ENCODE measurements around the gene PSMD14.
"Not testable (repeated sequence)": the region's sequence is repeated elsewhere in the genome, so short reads cannot be mapped to it uniquely, and the experiment has no call there.

Gene PSMD14

DNA sequence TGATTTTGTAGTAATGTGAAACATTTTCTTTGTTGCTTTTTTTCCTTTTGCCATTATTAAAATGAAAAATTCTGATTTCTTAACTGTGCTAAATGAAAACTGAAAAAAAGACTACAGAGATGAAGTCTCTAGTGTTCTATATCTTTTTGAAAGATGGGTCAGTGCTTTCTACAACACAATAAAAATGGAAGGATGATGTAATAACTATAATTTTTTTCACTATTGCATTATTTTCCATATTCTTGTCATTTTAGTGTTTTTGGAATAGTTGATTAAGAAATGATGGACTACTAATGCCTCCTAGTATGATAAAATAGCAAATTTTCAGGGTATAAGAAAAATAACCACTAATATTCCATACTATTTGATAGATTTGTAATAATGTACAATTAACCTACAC is 7.2 kb downstream of the PSMD14 start:
- H3K4me3 Mint-ChIP-seq, result no peak overlapping the region
- H3K9me3 Mint-ChIP-seq (ENCODE audit: low read depth), result no peaks in the 10 kb centered on the region
- H3K4me1 Mint-ChIP-seq (ENCODE audit: low read depth), result peaks cover 45% of the 10 kb centered on the region
- no peak overlapping the region for H3K27ac Mint-ChIP-seq
- H3K27me3 Mint-ChIP-seq, result no peaks in the 10 kb centered on the region
- peaks cover 6% of the 10 kb centered on the region for H3K36me3 Mint-ChIP-seq

DNA sequence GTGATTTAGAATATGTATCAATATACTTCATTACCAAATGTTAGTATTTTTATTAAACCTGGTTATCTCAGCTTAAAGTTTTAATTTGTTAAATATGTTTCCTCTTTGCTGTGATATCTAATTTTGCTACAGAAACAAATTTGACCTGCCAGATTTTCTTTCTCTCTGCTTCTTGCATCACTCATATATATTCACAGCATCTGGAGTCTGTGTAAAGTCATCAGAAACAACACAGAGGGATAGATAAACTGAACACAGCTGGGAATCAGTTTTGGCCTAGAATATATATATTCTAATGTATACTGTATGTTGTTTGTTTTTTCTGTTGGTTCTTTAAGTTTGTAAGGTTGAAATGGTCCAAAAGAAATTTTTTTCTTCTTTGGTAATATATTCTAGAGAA is 8.5 kb downstream of the PSMD14 start:
- H3K4me3 Mint-ChIP-seq, result no peak overlapping the region
- no peaks in the 10 kb centered on the region for H3K9me3 Mint-ChIP-seq (ENCODE audit: low read depth)
- H3K4me1 Mint-ChIP-seq (ENCODE audit: low read depth), result peaks cover 41% of the 10 kb centered on the region
- no peak overlapping the region for H3K27ac Mint-ChIP-seq
- H3K36me3 Mint-ChIP-seq, result peaks cover 9% of the 10 kb centered on the region
- no peaks in the 10 kb centered on the region for H3K27me3 Mint-ChIP-seq

DNA sequence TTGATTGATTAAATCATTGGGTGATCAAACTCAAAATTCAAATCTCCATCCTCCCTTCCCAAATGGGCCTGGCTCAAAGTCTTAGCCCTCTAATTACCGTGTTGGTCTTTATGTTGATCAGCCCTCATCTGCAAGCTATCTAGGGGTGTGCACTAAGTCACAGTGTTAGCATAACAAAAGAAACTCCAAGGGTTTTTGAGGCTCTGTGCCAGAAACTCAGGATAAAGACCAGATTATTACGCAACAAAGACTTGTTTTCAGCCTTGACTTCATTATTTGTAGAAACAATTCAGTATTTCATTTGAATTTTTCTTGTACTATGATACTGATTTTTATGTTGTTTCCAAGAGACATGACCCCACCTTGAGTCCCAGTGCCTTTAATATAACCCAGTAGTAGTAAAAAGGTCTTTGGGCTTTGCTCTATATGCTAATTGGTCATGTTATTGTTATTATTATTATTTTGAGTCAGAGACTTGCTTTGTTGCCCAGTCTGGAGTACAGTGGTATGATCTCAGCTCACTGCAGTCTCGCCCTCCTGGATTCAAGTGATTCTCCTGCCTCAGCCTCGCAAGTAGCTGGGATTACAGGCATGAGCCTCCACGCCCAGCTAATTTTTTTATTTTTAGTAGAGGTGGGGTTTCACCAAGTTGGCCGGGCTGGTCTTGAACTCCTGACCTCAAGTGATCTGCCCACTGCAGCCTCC is 13.9 kb downstream of the PSMD14 start:
- Mint-ChIP-seq H3K4me1 (ENCODE audit: low read depth) (peaks cover 19% of the 10 kb centered on the region), H3K27me3 (no peaks in the 10 kb centered on the region), H3K36me3 (peaks cover 31% of the 10 kb centered on the region), H3K27ac (no peak overlapping the region), H3K4me3 (no peak overlapping the region), H3K9me3 (ENCODE audit: low read depth) (no peaks in the 10 kb centered on the region)

DNA sequence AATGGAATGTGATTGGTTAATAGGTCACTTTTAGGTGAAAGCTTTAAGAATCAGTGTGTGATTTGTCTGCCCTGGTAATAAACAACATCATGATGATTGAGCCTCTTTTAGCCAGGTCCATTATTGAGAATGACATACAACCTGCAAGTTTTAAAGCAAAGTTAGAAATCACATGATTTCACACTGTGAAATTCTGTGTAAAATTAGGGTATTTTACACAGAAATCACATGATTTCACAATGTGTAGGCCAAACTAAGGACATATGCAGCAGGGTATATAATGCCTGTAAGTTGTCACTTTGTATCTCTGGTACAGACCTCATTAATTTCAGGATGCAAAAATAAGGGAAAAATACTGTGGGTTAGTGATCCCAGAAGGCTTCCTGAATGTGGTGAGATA is 16.7 kb downstream of the PSMD14 start:
- no peak overlapping the region for H3K4me3 Mint-ChIP-seq
- no peaks in the 10 kb centered on the region for H3K9me3 Mint-ChIP-seq (ENCODE audit: low read depth)
- H3K27ac Mint-ChIP-seq, result no peak overlapping the region
- H3K4me1 Mint-ChIP-seq (ENCODE audit: low read depth), result peaks cover 16% of the 10 kb centered on the region
- H3K36me3 Mint-ChIP-seq, result peaks cover 32% of the 10 kb centered on the region
- no peaks in the 10 kb centered on the region for H3K27me3 Mint-ChIP-seq

DNA sequence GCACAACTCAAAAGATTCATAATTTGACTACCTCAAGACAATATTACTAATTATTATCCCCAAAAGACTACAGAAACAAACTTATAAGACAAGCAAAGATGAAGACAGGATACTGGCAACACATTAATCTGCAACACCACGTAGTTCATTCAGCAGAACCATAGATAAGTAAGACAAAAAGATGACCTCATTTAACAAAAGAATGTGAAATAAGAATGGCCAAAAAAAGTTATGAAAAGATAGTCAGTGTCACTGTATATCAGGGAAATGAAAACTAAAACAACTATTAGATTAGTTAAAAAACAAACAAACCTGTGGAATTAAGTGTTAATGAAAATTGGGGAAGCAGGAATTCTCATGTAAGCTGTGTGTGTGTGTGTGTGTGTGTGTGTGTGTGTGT is 19.4 kb downstream of the PSMD14 start:
- no peaks in the 10 kb centered on the region for H3K27me3 Mint-ChIP-seq
- no peak overlapping the region for H3K27ac Mint-ChIP-seq

DNA sequence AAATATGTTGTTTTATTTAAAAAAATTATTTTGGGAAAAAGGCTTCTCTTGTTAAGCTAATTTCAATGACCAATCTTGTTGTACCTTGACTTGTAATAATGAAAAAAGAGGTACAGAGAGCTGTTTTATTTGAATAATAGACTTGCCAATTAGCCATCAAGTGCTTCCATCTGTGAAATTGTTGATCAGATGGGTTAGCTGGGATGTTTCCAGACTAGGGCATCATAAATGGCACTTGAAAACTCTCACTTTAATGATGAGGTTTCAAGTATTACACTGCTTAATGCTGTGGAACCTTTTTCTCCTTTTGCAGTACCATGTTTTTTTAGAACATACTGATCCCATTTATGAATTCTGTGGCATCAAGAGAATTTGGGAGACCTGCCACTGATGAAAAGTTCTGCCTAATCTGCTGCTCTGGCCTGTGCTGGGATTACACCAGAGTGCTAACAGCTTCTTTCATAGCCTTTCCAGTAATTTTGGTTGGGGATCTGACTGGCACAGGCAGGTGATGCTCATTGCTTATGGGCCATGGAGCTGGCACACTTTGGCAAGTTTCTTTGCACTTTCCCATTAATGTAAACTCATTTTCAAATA is 24.2 kb downstream of the PSMD14 start:
- H3K9me3 Mint-ChIP-seq (ENCODE audit: low read depth), result no peaks in the 10 kb centered on the region
- H3K36me3 Mint-ChIP-seq, result peaks cover 12% of the 10 kb centered on the region
- H3K27me3 Mint-ChIP-seq, result no peaks in the 10 kb centered on the region
- no peak overlapping the region for H3K4me3 Mint-ChIP-seq
- H3K4me1 Mint-ChIP-seq (ENCODE audit: low read depth), result peaks cover 10% of the 10 kb centered on the region
- H3K27ac Mint-ChIP-seq, result no peak overlapping the region

More for the DNA sequence above, 19.4 kb downstream of the PSMD14 start:
- H3K4me1 Mint-ChIP-seq (ENCODE audit: low read depth), result peaks cover 14% of the 10 kb centered on the region
- no peak overlapping the region for H3K4me3 Mint-ChIP-seq
- H3K36me3 Mint-ChIP-seq, result peaks cover 29% of the 10 kb centered on the region
- no peaks in the 10 kb centered on the region for H3K9me3 Mint-ChIP-seq (ENCODE audit: low read depth)

DNA sequence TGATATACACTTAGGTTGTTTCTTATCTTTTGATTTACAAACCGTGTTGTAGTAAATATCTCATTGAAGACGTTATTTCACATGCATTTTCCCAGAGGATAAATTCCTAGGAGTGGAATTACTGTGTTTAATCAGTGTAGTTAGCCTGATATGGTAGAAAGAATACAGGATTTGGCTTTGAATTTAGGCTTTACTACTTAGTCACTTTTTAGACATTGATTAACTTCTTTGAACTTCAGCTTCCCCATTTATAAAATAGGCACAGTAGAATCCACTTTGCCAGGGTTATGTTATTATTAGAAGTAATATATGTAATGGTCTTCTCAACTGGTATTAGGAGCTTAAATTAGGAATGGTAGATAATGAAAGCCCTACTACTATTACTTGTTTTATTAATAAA is 27.4 kb downstream of the PSMD14 start:
- H3K27ac Mint-ChIP-seq, result no peak overlapping the region
- H3K4me3 Mint-ChIP-seq, result no peak overlapping the region
- H3K27me3 Mint-ChIP-seq, result no peaks in the 10 kb centered on the region
- H3K4me1 Mint-ChIP-seq (ENCODE audit: low read depth), result peaks cover 13% of the 10 kb centered on the region
- peaks cover 5% of the 10 kb centered on the region for H3K9me3 Mint-ChIP-seq (ENCODE audit: low read depth)
- peaks cover 13% of the 10 kb centered on the region for H3K36me3 Mint-ChIP-seq

DNA sequence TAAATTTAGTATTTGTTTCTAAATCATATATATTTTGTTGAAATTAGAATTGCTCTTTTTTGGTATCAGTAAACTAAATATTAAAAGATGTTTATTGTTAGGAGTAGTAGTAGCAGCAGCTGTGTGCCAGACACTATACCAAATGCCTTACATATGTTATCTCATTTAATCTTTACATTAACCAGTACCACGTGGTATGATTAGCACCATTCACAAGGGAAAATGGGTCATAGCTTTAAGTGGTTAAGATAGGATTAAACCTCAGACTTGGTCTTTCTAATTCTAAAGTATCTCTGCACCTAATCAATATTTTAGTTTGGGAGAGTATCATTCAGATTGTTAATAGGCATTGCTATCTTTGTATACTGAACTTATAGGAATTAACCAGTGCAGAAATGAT is 29.0 kb downstream of the PSMD14 start:
- no peaks in the 10 kb centered on the region for H3K27me3 Mint-ChIP-seq
- H3K27ac Mint-ChIP-seq, result no peak overlapping the region
- H3K4me1 Mint-ChIP-seq (ENCODE audit: low read depth), result peaks cover 13% of the 10 kb centered on the region
- H3K4me3 Mint-ChIP-seq, result no peak overlapping the region
- peaks cover 5% of the 10 kb centered on the region for H3K9me3 Mint-ChIP-seq (ENCODE audit: low read depth)
- peaks cover 13% of the 10 kb centered on the region for H3K36me3 Mint-ChIP-seq

DNA sequence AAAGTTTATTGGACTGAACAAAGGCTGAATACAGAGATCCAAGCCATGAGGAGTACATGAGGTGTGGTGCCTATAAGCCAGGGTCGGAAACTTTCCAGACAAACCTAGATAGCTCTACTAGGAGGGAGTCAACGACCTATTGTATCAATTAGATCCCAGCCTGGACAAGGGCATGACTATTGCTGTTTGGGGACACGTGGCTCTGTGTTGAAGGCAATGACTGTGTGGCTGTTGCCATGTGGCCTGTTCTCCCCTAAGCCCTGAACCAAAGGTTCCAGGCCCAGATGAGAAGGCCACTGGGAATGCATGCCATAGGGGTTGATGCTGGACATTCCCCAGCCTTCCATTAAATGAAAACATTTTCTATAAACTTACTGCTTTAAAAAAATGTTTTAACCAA is 31.3 kb downstream of the PSMD14 start:
- Mint-ChIP-seq H3K9me3 (ENCODE audit: low read depth) (peaks cover 12% of the 10 kb centered on the region), H3K4me1 (ENCODE audit: low read depth) (peaks cover 14% of the 10 kb centered on the region), H3K36me3 (peaks cover 15% of the 10 kb centered on the region)
- H3K4me3 Mint-ChIP-seq, H3K27me3 Mint-ChIP-seq, H3K27ac Mint-ChIP-seq: not testable (repeated sequence)

DNA sequence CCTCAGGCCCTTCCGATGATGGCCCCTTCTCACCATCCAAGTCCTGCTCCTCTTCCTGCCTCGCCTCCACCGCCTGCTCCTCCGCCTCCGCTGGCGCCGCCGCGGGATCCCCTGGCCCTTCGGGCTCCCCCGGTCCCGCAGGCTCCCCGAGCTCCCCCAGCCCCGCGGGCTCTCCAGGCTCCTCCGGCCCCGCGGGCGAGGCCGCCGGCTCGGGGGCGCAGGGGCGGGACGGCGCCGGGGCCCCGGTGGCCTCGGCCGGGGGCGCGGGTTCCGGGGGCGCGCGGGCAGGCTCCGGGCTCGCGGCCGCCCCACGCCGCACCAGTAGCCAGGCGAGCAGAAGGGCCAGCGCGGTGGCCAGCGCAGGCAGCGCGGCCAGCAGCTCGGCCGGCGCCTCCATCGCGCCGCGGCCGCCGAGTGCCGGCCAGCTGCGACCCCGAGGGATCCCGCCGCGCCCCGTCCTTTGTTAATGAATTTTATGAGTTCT is 32.7 kb downstream of the PSMD14 start:
- peaks cover 19% of the 10 kb centered on the region for H3K36me3 Mint-ChIP-seq
- not testable (repeated sequence) for H3K27me3 Mint-ChIP-seq, H3K4me3 Mint-ChIP-seq, H3K27ac Mint-ChIP-seq
- peaks cover 12% of the 10 kb centered on the region for H3K9me3 Mint-ChIP-seq (ENCODE audit: low read depth)
- peaks cover 16% of the 10 kb centered on the region for H3K4me1 Mint-ChIP-seq (ENCODE audit: low read depth)

DNA sequence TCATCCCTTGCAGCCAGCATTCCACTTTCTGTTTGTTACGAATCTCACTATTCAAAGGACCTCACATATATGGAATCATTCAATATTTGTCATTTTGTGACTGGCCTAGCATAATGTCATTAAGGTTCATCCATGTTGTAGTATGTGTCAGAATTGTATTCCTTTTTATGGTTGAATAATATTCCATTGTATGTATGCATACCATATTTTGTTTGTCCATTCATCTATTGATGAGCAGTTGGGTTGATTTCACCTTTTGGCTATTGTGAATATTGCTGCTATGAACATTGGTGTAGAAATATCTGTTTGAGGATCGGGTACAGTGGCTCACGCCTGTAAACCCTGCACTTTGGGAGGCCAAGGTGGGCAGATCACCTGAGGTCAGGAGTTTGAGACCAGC is 35.0 kb downstream of the PSMD14 start:
- no peak overlapping the region for H3K27ac Mint-ChIP-seq
- peaks cover 22% of the 10 kb centered on the region for H3K36me3 Mint-ChIP-seq
- H3K9me3 Mint-ChIP-seq (ENCODE audit: low read depth), result peaks cover 12% of the 10 kb centered on the region
- H3K4me3 Mint-ChIP-seq, result no peak overlapping the region
- H3K27me3 Mint-ChIP-seq, result no peaks in the 10 kb centered on the region
- peaks cover 18% of the 10 kb centered on the region for H3K4me1 Mint-ChIP-seq (ENCODE audit: low read depth)

DNA sequence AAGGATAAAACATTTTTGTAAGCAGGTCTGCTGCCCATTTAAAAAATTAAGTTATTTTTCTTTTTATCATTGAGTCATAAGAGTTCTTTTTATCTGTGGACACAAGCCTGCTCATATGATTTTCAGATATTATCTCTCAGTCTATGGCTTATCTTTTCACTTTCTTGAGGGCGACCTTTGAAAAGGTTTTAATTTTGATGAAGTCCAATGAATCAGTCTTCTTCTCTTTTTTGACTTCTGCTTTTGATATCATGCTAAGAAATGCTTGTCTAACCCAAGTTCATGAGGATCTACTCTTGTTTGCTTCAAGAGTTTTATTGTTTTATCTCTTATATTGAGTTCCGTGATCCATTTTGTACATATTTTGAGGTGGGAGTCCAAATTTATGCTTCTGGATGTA is 36.5 kb downstream of the PSMD14 start:
- Mint-ChIP-seq H3K27me3 (no peaks in the 10 kb centered on the region), H3K27ac (no peak overlapping the region), H3K4me3 (no peak overlapping the region), H3K4me1 (ENCODE audit: low read depth) (peaks cover 22% of the 10 kb centered on the region), H3K36me3 (peaks cover 22% of the 10 kb centered on the region), H3K9me3 (ENCODE audit: low read depth) (peaks cover 7% of the 10 kb centered on the region)

DNA sequence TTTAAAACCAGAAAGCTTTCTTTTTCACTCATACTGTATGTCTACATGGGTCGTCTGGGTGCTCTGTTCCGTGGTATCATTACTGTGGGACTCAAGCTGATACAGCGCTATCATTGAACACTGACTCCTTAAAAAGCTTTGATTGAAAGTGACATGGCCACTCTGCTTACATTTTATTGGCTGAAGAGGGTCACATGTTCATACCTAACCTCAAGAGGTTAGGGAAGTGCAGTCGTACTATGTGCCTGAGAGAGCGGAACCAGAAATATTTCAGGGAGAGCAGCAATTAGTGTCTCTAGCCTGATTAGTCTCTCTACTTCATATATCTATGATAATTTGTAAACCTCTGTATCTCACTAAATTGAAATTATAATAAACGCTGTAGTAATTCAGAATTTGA is 43.5 kb downstream of the PSMD14 start:
- H3K27me3 Mint-ChIP-seq, result no peaks in the 10 kb centered on the region
- no peaks in the 10 kb centered on the region for H3K9me3 Mint-ChIP-seq (ENCODE audit: low read depth)
- peaks cover 35% of the 10 kb centered on the region for H3K4me1 Mint-ChIP-seq (ENCODE audit: low read depth)

DNA sequence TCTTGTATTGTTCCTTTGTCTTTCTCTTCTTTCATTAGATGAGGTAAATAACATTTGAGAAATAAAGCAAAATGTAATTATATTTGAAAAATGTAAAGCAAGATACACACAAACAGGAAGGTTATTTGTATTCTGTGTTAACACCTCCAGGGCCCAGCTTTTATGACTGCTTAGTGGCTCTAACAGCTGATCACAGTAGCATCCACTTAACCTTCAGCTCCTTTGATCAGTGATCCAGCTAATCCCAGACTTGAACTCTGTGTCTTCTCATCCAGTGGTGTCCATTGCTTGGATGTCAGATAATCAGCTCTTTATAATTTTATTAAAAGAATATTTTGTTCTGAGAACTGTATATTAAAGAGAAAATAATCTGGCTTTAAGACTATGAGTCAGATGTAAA is 44.5 kb downstream of the PSMD14 start:
- Mint-ChIP-seq H3K4me1 (ENCODE audit: low read depth) (peaks cover 38% of the 10 kb centered on the region), H3K27me3 (no peaks in the 10 kb centered on the region), H3K4me3 (no peak overlapping the region), H3K9me3 (ENCODE audit: low read depth) (no peaks in the 10 kb centered on the region), H3K36me3 (peaks cover 8% of the 10 kb centered on the region), H3K27ac (no peak overlapping the region)

More for the DNA sequence above, 43.5 kb downstream of the PSMD14 start:
- Mint-ChIP-seq H3K27ac (no peak overlapping the region), H3K36me3 (peaks cover 8% of the 10 kb centered on the region), H3K4me3 (no peak overlapping the region)

DNA sequence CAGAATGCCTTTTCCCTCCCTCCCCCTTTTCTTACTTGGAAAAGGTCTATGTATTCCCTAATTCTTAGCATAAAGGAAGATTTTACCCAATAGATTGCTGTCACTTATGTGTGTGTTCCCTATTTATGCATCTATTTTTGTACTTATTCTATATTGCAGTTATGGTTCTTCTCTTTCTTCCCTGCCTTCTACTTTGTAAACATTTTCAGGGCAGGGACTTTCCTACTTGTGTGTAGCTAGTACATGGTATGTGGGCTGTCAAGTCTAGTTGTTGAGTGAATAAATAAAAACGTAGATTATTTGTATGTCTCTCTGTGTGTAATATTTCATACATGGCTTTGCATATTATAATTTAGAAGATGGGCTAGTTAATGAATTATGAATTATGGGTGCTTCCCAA is 45.3 kb downstream of the PSMD14 start:
- peaks cover 8% of the 10 kb centered on the region for H3K36me3 Mint-ChIP-seq
- no peak overlapping the region for H3K4me3 Mint-ChIP-seq
- H3K9me3 Mint-ChIP-seq (ENCODE audit: low read depth), result no peaks in the 10 kb centered on the region
- no peaks in the 10 kb centered on the region for H3K27me3 Mint-ChIP-seq
- H3K4me1 Mint-ChIP-seq (ENCODE audit: low read depth), result peaks cover 36% of the 10 kb centered on the region
- no peak overlapping the region for H3K27ac Mint-ChIP-seq

DNA sequence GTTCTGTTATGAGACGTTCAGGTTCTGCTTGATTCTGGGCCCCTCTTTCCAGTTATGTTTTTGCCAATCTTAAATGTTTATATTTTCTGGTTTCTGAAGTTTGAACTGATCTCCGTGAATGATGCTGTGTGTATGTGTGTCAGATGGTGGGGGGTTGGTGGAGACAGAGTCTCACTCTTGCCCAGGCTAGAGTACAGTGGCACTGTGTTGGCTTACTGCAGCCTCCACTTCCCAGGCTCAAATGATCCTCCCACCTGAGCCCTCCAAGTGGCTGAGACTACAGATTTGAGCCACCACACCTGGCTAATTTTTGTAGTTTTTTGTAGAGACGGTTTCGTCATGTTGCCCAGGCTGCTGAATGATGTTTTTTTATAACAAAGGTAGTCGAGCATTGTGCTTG is 45.9 kb downstream of the PSMD14 start:
- H3K4me1 Mint-ChIP-seq (ENCODE audit: low read depth), result peaks cover 35% of the 10 kb centered on the region

More for the DNA sequence above, 45.9 kb downstream of the PSMD14 start:
- Mint-ChIP-seq H3K4me3 (no peak overlapping the region), H3K27me3 (no peaks in the 10 kb centered on the region), H3K27ac (no peak overlapping the region), H3K36me3 (peaks cover 5% of the 10 kb centered on the region), H3K9me3 (ENCODE audit: low read depth) (no peaks in the 10 kb centered on the region)

All from activated naive CD8-positive, alpha-beta T cell (primary cell).